HTERT RPE-1 (cell line): ENCODE data around the gene METTL24.

Experiments
- in situ Hi-C: fragments of 300-500 bp; cut with MboI; formaldehyde crosslinking; loops from 4 replicates; pipeline ENCODE4 v1.14.3; 2020; ENCODE audit warnings: low sequenced_read_pairs

The METTL24 gene, protein sequence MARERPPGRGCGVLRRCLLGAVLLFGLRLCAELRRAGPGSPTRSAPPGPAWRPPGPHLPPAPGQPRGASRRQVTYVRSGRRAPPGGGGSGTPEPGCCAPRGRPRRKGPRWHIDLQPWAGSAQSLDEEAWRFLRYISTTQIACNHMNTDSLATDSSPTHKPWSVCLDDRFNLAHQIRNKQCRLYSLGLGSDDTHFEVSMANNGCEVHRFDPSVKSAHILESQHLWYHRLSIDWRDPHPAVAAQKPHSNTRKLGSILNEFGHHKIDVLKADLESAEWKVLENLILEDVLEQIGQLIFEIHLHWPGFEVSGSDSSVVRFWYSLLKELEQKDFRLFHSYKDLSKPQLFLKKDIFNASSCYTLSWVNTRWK

DNA sequence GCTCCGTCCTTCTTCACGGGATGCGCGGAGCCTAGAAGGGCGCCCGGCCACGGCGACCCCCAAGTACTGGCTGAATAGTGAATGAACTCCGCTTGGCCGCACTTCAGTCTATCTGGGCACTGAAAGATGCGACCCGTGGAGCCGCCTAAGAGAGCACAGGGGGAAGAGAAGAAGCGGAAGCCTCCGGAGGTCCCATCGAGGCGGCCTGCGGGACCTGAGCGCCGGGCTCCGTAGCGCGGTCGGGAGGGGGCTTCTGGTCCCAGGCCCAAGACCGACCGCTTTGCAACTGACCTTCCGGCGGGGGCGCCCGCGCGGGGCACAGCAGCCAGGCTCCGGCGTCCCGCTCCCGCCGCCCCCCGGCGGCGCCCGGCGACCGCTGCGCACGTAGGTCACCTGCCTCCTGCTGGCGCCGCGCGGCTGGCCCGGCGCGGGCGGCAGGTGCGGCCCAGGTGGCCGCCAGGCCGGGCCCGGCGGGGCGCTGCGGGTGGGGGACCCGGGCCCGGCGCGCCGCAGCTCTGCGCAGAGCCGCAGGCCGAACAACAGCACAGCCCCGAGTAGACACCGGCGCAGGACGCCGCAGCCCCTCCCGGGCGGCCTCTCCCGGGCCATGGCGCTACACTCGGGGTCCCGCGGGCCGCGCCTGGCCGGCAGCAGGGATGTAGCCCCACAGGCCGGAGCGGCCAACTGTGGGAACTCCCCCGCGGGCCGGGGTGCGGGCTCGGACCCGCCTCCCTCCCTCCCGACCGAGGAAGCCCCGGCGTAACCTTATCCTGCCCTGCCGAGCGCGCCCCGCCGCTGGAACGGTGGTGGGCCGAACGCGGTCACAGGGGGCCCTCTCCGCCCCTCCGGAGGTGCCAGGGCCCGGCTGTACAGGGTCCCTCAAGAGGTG is at the start of gene METTL24:
TSS of gene METTL24 (minus strand) at position 686 of the 889 bp plus-strand sequence. CDS start at position 609, 77 bp downstream.
- in situ Hi-C loops = no loop called here

DNA sequence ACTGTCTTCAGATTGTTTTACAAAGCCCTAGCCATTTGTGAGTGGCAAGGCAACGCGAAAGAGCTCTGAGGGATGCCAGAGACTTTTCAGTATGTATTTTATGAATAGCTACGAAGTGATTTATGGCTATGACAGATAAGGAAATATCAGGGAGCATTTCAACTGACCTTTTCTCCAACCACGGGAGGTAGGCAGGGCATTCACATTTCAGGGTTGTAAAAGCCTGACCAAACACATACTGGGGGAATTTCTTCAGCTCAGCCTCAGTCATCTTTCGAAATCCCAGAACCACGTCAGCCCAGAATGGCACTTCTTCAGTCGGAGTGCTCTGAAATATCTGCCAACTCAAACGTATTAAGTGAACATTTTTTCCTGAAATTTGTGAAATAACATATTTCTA is 46.5 kb upstream of the METTL24 start:
- in situ Hi-C loops = no loop called here

DNA sequence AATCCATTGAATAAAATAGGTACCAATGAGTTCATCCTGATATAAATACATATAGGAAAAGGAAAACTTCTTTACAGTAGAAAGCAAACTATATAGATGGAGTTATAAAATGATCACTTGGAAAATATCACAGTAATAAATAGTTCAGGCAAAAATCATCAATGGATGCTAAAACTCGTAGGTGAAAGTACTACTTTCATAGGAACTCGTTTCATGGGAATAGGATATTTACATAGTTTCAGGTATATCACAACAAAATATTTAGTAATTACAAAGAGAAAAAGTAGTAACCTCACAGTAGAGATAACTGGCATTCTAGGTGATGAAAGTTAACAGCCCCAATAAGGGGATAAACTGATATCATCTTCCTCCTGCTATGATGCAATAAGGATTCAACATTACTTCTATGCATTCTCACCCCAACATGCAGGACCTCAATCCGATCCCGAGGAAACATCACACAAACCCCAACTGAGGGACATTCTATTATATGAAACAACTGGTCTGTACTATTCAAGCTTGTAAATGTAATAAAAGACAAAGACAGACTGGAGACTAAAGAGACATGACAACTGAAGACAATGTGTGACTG is 43.5 kb upstream of the METTL24 start:
- in situ Hi-C loops = no loop called here

DNA sequence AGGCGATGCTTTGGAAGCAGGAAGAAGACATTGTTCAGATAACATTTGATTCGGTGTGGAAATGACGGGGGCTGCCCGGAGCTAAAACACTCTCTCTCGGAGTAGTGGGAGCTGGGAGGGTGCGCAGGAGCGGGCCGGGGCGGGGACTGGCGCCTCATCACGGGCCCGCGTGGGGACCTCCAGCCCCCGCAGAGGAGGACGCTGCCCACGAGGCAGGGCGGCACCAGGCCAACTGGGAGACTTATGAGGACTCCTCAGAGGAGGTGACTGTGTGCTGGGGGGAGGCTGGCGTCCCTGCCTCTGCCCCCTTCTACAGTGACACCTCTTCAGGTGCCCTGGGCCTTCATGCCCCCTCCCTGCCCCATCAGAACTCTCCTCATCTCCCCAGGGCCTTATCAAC is 42.1 kb upstream of the METTL24 start:
- in situ Hi-C loops = no loop called here

DNA sequence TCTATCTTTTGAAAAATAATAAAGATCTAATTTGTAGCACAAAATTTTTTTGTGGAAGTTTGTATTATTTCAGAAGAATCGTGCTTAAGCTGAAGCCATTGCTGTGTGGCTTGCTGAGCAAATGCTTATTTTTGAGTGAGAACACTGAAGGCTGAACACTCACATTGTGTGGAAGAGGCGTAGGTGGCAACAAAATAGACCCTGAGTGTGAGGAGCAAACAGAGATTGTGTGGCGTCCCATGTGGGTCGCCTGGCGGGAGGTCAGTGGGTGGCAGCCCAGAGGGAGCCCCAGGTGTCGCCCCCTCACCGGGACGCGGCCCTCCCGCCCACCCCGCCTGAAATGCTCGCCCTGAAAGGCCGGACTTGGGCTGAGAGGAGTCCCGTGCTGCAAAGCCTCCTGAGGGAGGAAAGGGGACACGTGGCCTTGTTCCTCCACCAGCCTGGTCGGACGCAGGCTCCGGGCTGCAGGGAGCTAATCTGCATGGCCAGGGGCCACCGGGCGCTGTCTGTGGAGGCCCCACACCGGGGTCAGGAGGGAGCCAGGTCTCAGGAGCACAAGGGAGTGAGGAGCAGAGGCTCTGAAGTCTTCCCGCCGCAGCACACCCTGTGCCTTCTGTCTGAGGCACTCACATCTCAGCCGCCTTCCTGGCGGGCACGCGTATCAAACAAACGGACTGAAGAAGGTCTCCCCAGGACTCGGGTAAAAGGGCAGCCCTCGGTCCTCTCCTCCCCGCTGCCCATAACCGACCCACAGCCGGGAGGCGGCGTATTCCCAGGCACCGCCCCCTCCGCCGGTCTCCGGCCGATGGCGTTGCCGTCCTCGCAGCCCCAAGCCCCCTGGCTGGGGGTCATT is 41.3 kb upstream of the METTL24 start:
- in situ Hi-C loops = no loop called here

DNA sequence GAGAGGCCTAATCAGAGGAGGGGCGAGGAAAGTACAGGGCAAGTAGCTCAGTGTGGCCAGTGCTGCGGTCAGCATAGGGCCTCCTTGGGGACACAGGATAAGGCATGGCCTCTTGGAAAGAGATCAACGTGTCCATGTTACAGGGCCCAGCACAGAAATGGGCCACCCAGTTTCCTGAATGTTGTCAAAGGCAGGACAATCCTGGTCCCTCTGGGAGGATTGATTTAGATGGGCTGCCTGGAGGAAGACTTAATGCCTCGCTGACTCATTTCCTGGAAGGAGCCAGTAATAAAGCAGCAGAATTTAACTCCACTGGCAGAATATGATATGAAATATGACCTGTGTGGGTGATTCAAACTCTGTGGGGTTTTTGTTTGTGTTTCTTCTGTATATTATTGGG is 40.6 kb upstream of the METTL24 start:
- in situ Hi-C loops = no loop called here

DNA sequence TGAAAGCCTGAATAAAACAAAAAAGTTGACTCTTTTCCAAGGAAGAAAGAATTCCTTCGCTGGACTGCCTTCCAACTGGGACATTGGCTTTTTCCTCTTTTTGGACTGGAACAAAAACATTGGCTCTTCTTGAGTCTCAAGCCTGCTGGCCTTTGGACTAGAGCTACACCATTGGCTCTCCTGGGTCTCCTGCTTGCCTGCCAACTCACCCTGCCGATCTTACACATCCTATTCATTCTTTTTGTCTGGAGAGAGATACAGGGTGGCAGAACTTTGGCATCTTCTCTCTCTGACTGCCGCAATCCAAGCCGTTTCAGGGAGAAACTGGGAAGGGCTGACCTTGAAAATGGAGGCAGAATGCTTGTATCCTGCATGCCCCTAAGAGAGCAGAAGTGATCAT is 37.1 kb upstream of the METTL24 start:
- in situ Hi-C loops = no loop called here

DNA sequence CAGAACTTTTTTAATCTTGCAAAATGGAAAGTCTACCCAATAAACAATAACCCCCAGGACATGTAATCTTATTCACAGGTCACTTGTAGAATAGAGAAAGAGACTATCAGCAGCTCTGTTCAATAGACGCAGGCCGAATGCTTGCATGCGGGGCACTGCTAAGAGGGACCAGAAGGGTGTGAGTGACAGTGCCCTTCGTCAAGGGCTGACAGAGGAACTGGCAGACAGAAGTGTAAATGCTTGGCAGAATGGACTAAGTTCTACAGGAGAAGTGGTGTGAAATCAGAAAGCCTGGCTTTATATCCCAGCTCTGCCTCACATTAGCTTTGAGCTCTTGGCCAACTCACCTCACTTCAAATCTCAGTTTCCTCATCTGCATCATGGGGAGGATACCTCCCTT is 36.3 kb upstream of the METTL24 start:
- in situ Hi-C loops = no loop called here

DNA sequence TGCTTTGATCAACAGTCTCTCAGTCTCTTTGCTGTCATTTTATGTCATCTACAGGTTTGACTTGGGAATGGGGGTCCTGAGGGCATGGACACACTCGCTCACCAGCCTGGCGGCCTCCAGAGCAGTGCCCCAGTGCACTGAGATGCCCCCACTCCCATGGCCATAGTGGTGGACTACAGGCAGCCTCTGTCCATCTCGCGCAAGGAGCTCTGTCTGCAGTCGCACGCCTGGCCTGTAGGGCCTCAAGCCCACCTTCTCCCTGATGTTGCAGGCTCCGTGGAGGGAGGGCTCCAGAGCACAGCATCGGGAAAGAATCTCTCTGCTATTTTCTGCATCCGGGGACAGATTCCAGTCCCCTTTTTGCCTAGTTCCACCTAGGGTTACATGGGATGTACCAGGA is 34.6 kb upstream of the METTL24 start:
- in situ Hi-C loops = no loop called here

DNA sequence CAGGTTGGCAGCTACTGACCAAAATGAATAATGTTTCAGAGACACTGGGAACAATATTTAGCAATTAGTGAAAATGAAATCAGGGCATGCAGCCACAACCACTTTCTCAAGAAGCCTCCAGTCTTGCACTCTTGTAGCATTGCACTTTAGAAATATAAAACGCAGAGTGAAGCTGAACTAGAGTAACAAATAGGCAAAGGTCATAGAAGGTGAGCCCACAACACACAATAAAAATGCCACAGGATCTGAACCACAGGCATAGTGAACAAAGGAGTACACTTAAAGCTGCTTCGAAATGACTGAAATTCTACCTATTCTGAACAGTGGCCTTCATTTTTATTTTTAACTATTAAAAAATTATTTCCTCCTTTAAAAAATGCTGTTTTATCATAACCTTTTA is 32.3 kb upstream of the METTL24 start:
- in situ Hi-C loops = no loop called here

DNA sequence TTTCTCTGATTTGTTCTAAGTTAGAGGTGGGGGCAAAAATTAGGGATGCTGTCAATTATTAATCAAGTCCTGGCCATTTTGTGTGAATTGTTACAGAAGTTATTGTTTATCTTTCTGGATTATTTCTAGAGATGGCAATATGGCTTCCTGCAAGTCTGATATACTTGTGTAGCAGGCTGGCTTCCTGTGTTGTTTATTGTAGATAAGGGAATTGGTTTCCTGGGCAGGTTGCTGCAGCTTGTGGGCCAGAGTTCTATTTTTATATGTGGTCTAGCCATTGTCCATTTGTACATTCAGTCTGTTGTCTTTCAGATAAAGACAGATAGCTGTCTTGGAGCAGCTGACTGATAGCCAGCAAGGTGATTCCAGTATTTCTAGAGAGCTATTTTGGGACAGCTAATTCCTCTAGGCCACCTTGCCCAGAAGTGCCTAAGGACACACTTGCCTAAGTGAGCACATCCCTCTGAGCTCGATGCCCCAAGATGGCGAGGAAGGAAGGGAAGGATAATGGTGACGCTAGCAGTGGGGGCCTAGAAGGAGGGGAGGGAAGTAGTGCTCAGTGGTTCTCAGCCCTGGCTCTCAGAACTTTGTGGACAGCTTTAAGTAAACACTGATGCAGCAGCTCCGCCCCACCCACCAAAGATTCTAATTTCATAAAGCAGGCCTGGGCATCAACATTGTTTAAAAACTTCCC is 31.7 kb upstream of the METTL24 start:
- in situ Hi-C loops = no loop called here

DNA sequence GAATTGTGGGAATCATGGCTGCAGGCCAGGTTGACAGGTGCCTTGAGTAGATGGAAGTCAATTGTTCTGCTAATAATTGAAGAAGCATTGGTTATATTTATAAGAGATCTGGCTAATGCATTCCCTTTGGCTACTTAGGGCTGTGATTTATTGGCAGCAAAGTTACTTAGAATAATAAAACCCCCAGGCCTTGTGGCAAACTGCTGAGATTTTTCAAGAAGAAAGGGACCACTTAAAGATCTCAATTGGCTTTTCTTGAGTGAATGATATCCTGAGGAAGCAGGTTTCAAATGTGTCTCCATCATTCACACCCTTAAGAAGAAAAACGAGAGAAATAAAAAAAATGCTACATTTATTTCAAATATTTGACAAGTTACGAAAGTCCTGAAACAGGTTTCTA is 29.8 kb upstream of the METTL24 start:
- in situ Hi-C loops = no loop called here

DNA sequence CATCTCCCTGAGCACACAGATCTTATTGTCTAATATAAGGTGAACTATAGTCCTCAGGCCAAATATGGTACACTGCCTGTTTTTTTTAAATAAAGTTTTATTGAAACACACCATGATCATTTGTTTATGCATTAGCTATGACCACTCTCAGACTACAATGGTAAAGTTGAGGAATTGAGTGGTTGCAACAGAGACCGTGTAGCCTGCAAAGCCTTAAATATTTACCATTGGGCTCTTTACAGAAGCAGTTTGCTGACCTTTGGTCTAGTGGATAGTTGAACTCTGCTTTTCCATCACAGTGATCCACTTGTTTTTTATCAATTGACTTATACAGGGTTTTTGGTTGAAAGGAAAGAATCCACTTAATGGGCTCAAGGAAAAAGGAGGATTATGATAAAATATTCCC is 27.3 kb upstream of the METTL24 start:
- in situ Hi-C loops = no loop called here

DNA sequence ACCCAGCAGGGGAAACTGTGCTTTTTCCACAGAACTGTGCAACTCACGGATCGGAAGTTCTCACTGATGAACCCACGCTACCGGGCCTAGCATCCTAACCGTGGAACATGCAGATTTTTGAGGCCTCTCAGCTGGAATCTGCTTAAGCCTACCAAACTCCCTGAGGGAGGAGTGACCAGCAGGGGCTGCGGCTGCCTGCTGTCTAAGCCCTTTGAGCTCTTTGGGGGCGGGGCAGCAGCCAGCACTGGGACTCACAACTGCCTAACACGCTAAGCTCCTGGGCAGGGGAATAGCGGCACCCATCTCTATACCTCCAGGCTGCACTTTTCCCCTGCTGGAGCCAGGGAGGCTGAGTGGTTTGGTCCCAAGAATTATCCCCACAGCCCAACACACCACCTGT is 20.4 kb upstream of the METTL24 start:
- in situ Hi-C loops = no loop called here

DNA sequence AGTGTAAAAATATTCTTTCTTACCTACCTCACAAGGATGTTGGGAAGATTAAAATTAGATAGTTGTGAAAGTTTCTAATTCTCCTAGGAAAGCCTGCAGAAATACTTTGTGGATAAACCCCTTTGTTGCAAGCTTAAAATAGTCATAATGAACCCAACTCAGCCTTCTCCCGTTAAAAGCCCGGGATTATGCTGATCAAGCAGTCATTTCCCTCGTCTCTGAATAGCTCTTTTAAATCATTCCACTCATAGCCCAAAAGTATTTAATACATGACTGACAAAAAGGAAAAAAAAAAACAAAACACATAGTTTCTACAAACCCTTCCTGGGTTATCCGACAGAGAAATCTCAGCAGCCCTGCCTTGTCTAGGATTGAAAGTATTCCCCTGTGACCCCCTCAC is 10.9 kb upstream of the METTL24 start:
- in situ Hi-C loops = no loop called here

DNA sequence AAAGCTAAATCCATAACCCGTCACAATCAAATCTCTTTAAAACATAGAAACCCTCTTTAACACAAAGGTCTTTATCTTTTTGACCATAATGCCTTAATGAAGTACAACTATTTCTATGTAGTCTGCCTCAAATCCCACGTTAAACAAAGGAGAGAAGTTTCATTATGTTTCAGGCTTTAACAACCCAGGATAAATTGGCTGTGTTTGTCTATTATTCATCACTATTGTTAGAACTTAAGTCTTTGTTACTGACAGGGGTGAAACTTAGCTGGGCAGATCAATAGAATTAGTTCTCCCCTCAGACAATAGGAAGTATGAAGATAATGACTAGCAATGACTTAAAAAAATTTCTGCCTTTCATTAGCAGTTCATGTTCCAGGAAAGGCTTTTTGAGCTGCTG is 10.1 kb upstream of the METTL24 start:
- in situ Hi-C loops = no loop called here

DNA sequence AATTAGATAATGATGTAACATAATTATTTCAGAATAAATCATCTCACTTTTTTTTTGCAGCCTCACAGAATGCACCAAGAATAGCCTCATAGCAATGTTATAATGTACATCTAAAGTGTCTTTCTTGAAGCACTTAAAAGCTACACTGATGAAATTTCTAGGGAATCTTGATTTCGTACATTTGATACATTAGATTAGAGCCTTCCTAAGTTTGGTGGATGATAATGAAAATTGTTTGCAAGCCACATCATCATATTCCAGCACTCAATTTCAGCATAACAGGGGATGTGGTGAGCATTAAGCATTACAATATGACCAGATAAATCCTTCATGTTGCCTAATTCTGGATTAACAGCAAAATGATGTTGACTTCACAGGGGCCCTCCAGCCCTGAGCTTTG is 9.7 kb upstream of the METTL24 start:
- in situ Hi-C loops = no loop called here

DNA sequence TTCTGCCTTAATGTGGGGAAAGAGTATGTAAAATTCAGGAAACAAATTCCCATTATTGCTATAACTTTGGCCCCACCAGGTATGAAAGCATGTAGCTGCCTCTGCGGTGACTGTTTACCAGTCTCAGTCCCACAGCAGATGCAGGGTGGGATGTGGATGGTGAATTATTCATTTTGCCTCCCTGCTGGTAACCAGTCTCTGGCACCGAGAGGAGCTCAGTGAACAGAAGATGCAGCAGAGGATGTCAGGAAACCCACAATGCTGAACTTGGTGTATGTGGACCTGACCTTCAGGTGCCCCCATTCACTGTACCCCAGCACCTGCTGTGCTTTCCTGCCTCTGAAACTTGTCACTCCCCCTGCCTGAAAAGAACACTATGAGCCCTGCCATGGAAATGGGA is 8.8 kb upstream of the METTL24 start:
- in situ Hi-C loops = no loop called here

DNA sequence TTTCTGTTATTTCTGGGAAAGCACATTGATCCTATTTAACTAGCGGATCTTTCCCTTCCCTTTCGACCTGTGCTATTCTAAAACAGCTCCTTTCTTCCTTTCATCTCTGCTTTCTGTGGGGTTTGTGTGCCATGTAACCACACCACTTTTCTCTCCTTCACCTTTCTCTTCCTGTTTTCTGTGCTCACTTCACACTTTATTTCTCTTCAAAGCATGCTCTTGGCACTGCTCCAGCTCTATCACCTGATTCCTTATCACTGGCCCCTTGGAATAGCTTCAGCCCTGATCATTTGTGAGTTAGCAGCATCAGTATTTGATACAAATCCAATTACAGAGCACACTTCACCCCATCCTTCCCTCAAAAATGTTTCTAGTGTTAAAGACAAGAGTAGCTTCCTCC is 8.1 kb upstream of the METTL24 start:
- in situ Hi-C loops = no loop called here

DNA sequence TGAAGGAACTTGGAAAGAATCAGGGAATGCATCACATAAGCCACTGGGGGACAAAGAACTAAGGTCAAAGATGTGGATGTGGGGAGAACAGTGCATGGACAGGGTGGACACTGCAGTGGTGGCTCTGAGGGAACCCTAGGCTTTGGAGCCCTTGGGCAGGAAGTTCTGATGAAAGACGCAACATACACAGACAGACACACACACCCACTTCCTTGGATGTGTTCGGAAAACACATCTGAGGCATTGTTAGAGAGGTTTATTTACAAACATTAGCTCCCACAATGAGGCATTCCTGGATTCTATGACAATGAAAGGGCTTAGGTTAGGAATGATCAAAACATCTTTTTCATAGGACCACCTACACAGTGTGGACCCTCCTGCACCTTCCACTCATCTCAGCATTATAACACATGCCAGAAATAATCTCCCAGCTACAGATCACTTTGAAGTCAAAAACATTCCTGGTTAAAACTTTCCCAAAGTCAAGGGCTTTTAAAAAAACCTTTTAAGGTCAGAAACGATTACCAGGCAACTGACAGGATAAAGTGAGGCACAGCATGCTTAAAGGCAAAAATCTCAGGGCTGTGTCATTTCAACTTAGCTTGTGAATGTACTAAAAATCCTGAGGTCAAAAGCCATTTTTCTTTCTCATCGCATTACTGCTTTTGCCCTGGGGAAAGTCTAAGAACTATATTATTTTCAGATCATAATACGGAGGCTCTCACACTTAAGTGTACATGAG is 6.4 kb upstream of the METTL24 start:
- in situ Hi-C loops = no loop called here
